Loucy (cell line): Measurements from ENCODE around the gene ARHGAP22.

Source experiments
- H2AFZ ChIP-seq: fragments of 200-600 bp; sonication (generic); 2 replicates; pipeline ENCODE4 v1.6.0; 2016; ENCODE audit warnings: antibody characterized with exemption, mild to moderate bottlenecking, low read length, moderate library complexity
- H3F3A ChIP-seq: fragments of 200-600 bp; 2 replicates; pipeline ENCODE4 v1.6.0; 2016; ENCODE audit warnings: antibody characterized with exemption, low read depth, mild to moderate bottlenecking
- H3K27me3 ChIP-seq: fragments of 200-600 bp; sonication (generic); 2 replicates; pipeline ENCODE4 v1.6.1; 2014; ENCODE audit warnings: low read length, mild to moderate bottlenecking; ENCODE audit not compliant: insufficient read depth, poor library complexity, severe bottlenecking
- H3K36me3 ChIP-seq: fragments of 200-600 bp; sonication (generic); 2 replicates; pipeline ENCODE4 v1.6.1; 2016; ENCODE audit warnings: low read length; ENCODE audit not compliant: insufficient read depth
- H3K4me1 ChIP-seq: fragments of 200-600 bp; sonication (generic); 2 replicates; pipeline ENCODE4 v1.5.1; 2014; ENCODE audit warnings: low read length, mild to moderate bottlenecking; ENCODE audit not compliant: insufficient read depth, poor library complexity, severe bottlenecking
- H3K4me2 ChIP-seq: fragments of 200-600 bp; sonication (generic); 2 replicates; pipeline ENCODE4 v1.6.0; 2014; ENCODE audit warnings: antibody characterized with exemption, low read length, low read depth, mild to moderate bottlenecking; ENCODE audit not compliant: poor library complexity, severe bottlenecking
- H3K4me3 ChIP-seq: fragments of 200-600 bp; sonication (generic); 2 replicates; pipeline ENCODE4 v1.5.1; 2014; ENCODE audit warnings: low read length, mild to moderate bottlenecking, mixed read lengths; ENCODE audit not compliant: poor library complexity, severe bottlenecking
- H3K79me2 ChIP-seq: fragments of 200-600 bp; sonication (generic); 2 replicates; pipeline ENCODE4 v1.6.1; 2014; ENCODE audit warnings: low read length; ENCODE audit not compliant: insufficient read depth
- H3K9ac ChIP-seq: fragments of 200-600 bp; sonication (generic); 2 replicates; pipeline ENCODE4 v1.6.0; 2014; ENCODE audit warnings: mild to moderate bottlenecking, low read depth, low read length, moderate library complexity; ENCODE audit not compliant: poor library complexity, severe bottlenecking
- H3K9me2 ChIP-seq: fragments of 200-600 bp; sonication (generic); replicated peaks from 2 replicates; pipeline ENCODE4 v1.6.1; 2016; ENCODE audit warnings: low read depth, low read length, mixed read lengths
- H3K9me3 ChIP-seq: fragments of 200-600 bp; sonication (generic); 2 replicates; pipeline ENCODE4 v1.6.1; 2014; ENCODE audit warnings: mild to moderate bottlenecking, antibody characterized with exemption, low read length, low read depth; ENCODE audit not compliant: insufficient read depth
- H4K20me1 ChIP-seq: fragments of 200-600 bp; sonication (generic); 2 replicates; pipeline ENCODE4 v1.6.0; 2014; ENCODE audit warnings: antibody characterized with exemption, low read length, mild to moderate bottlenecking; ENCODE audit not compliant: insufficient read depth, poor library complexity, severe bottlenecking
- EZH2phosphoT487 ChIP-seq: fragments of 200-600 bp; IDR thresholded peaks from 2 replicates; pipeline ENCODE4 v1.6.1; 2018; ENCODE audit warnings: antibody characterized with exemption, mild to moderate bottlenecking, moderate library complexity, borderline replicate concordance
- TF ChIP-seq, protein P1 (sequence below): fragments of 200-600 bp; sonication (generic); conservative IDR thresholded peaks from 2 replicates; pipeline ENCODE4 v1.5.1; 2014; ENCODE audit warnings: mild to moderate bottlenecking, antibody characterized with exemption, low read length

ARHGAP22 gene

DNA sequence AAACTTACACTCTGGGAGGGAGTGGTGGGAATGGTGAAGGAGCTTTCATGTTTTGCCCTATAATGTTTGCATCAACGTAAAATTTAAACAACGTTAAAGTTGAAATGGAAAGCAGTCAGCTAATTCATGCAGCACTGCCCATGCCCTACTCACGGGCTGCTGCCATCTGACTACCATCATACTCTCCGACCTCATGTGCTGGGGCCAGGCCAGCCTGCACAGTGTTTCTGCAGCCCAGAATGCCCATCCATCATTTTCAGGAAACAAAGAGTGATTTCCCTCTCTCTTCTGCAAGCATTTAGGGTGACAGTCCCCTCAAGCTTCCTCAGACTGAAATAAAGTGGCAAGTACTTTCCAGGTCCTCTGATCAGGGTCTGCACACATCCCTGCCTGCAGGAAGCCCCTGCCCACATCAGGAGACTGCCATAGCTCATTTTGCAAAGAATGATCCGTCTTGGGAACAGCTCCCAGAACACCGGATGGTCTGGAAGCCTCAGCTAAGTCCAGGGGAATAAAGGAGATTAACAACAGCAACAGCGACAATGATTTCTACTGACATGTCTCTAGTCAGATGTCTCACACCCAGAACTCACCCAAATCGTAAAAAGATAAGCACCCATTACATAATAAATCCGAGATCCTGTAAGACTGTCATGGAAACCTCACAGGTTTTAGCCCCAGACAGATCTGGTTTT, 40.3 kb downstream of the ARHGAP22 start:
- Histone ChIP-seq H3K4me1 (no peaks in the 10 kb centered on the region), H3K79me2 (no peaks in the 10 kb centered on the region), H3K9me3 (no peaks in the 10 kb centered on the region), H3F3A (no peaks in the 10 kb centered on the region), H3K27me3 (no peaks in the 10 kb centered on the region), H3K4me3 (no peak overlapping the region), H3K36me3 (no peaks in the 10 kb centered on the region), H2AFZ (no peak overlapping the region), H3K9ac (no peak overlapping the region), H3K4me2 (no peak overlapping the region), H3K9me2 (no peaks in the 10 kb centered on the region), H4K20me1 (no peaks in the 10 kb centered on the region)
- TF ChIP-seq, protein P1, sequence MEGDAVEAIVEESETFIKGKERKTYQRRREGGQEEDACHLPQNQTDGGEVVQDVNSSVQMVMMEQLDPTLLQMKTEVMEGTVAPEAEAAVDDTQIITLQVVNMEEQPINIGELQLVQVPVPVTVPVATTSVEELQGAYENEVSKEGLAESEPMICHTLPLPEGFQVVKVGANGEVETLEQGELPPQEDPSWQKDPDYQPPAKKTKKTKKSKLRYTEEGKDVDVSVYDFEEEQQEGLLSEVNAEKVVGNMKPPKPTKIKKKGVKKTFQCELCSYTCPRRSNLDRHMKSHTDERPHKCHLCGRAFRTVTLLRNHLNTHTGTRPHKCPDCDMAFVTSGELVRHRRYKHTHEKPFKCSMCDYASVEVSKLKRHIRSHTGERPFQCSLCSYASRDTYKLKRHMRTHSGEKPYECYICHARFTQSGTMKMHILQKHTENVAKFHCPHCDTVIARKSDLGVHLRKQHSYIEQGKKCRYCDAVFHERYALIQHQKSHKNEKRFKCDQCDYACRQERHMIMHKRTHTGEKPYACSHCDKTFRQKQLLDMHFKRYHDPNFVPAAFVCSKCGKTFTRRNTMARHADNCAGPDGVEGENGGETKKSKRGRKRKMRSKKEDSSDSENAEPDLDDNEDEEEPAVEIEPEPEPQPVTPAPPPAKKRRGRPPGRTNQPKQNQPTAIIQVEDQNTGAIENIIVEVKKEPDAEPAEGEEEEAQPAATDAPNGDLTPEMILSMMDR = no peak
- no peak for TF ChIP-seq EZH2phosphoT487

DNA sequence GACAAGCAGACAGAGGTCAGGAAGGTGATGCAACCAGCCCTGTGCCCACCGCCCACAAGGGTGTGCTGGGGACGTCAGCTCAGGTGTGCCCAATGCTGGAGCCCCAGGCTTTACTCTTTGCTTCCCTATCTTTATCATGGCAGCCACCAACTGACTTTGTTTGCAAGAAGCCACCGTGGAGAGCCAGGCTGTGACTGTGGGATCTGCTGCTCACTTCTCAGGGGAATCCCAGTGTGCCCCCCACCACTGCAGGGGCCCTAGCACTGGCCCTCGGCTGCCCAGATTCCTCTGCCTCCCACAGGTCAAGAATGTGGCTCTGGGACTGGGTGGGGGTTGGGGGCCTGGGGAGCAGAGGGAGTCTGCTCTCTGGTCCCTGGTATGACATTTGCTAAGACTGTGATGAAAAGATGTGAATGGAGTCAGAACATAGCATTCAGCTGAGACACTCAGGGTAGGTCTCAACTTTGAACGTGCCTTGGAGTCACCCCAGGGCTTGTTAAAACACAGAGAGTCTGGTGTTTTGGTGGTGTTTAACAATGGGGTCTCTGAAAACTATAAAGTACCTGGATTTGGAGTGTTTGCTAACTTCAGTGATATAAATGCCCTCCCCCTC, 47.3 kb downstream of the ARHGAP22 start:
- Histone ChIP-seq H3K9me2 (no peaks in the 10 kb centered on the region), H3K4me2 (no peak overlapping the region), H3K79me2 (no peaks in the 10 kb centered on the region), H2AFZ (no peak overlapping the region), H3K4me3 (no peak overlapping the region), H3K9me3 (no peaks in the 10 kb centered on the region), H3K36me3 (no peaks in the 10 kb centered on the region), H3K9ac (no peak overlapping the region), H3F3A (no peaks in the 10 kb centered on the region), H3K27me3 (no peaks in the 10 kb centered on the region), H4K20me1 (no peaks in the 10 kb centered on the region), H3K4me1 (no peaks in the 10 kb centered on the region)
- TF ChIP-seq, protein P1 = no peak
- no peak for TF ChIP-seq EZH2phosphoT487

- H3K4me3 ChIP-seq = no peak overlapping the region
- no peak overlapping the region for H3K9ac ChIP-seq
- H3K4me1 ChIP-seq = no peaks in the 10 kb centered on the region
- no peaks in the 10 kb centered on the region for H3K79me2 ChIP-seq
- no peaks in the 10 kb centered on the region for H4K20me1 ChIP-seq
- no peaks in the 10 kb centered on the region for H3K9me3 ChIP-seq
- no peaks in the 10 kb centered on the region for H3K27me3 ChIP-seq
- no peak overlapping the region for H2AFZ ChIP-seq
- H3K9me2 ChIP-seq = no peaks in the 10 kb centered on the region
- H3K4me2 ChIP-seq = no peak overlapping the region
- TF ChIP-seq EZH2phosphoT487 = no peak
- TF ChIP-seq, protein P1 = no peak
- no peaks in the 10 kb centered on the region for H3F3A ChIP-seq
- no peaks in the 10 kb centered on the region for H3K36me3 ChIP-seq
Measured at GRCh38 chr10:48556713-48557112, 48.2 kb downstream of the ARHGAP22 start.
